Tibial nerve (tissue), 4 donors: Measurements from ENCODE around the gene ZNF519.

Experiments used
- CTCF ChIP-seq, 5 experiments: fragments of 200-600 bp in 3 of 5; fragments of 450-650 bp in 2 of 5; sonication (generic) in 3 of 5; IDR thresholded peaks; one replicate each; pipeline ENCODE4 v1.5.1; 2016 to 2019; ENCODE audit warnings: antibody characterized with exemption in 5 of 5, mild to moderate bottlenecking in 3 of 5, moderate library complexity in 2 of 5
- EP300 ChIP-seq, 2 donors: sonication (generic); formaldehyde crosslinking; IDR thresholded peaks; one replicate each; pipeline ENCODE4 v1.6.1; 2017; ENCODE audit warnings: antibody characterized with exemption in 2 of 2, mild to moderate bottlenecking in 1 of 2
- POLR2A ChIP-seq, 2 donors: fragments of 450-650 bp; IDR thresholded peaks; one replicate each; pipeline ENCODE4 v1.6.1; 2017; ENCODE audit warnings: antibody characterized with exemption in 2 of 2, mild to moderate bottlenecking in 2 of 2, moderate library complexity in 2 of 2

- no peak for TF ChIP-seq CTCF (IDR thresholded peaks at IDR 0.05)
- TF ChIP-seq EP300 (IDR thresholded peaks at IDR 0.05), result no peak
- TF ChIP-seq POLR2A (IDR thresholded peaks at IDR 0.05), result no peak
Measured at GRCh38 chr18:14098428-14098827, 33.8 kb downstream of the ZNF519 start.
